HepG2 (cell line): Measurements from ENCODE around the gene GPATCH4. TPM values are rescaled to one million over a fixed set of nuclear protein-coding genes. Genes with fewer than 3 reads are reported as not detected.

Source experiments
- CCDC6 ChIP-seq: sonication (generic); formaldehyde crosslinking; IDR thresholded peaks from 2 replicates; pipeline ENCODE4 v1.8.1; 2022; ENCODE audit warnings: mild to moderate bottlenecking, missing genetic modification reagents, moderate library complexity
- CEBPZ ChIP-seq: IDR thresholded peaks from 2 replicates; pipeline ENCODE4 v1.6.1; 2012; ENCODE audit warnings: low read length, improper control_type of control experiment
- HNRNPH1 ChIP-seq: fragments of 200-400 bp; formaldehyde crosslinking; optimal IDR thresholded peaks from 2 replicates; pipeline ENCODE3; 2017; ENCODE audit warnings: mild to moderate bottlenecking, low read depth, low read length
- HNRNPK ChIP-seq: fragments of 200-400 bp; formaldehyde crosslinking; IDR thresholded peaks from 2 replicates; pipeline ENCODE4 v1.6.1; 2018; ENCODE audit warnings: low read length, low read depth, moderate library complexity, mild to moderate bottlenecking; ENCODE audit not compliant: poor library complexity, severe bottlenecking
- HNRNPUL1 ChIP-seq: fragments of 200-400 bp; formaldehyde crosslinking; IDR thresholded peaks from 2 replicates; pipeline ENCODE4 v1.6.1; 2017; ENCODE audit warnings: low read depth, mild to moderate bottlenecking, low read length, moderate library complexity
- IKZF5 ChIP-seq: IDR thresholded peaks from 2 replicates; pipeline ENCODE4 v1.6.1; 2018; ENCODE audit warnings: missing genetic modification reagents, mild to moderate bottlenecking, missing compliant biosample characterization
- JUND ChIP-seq: sonication (generic); formaldehyde crosslinking; IDR thresholded peaks from 2 replicates; pipeline ENCODE4 v1.8.0; 2022; ENCODE audit warnings: mild to moderate bottlenecking, missing genetic modification reagents
- MED1 ChIP-seq: sonication (generic); formaldehyde crosslinking; IDR thresholded peaks from 2 replicates; pipeline ENCODE4 v1.4.0; 2020; ENCODE audit warnings: missing genetic modification reagents
- MLX ChIP-seq: IDR thresholded peaks from 2 replicates; pipeline ENCODE4 v1.6.1; 2016
- NFE2L1 ChIP-seq: sonication (generic); formaldehyde crosslinking; IDR thresholded peaks from 2 replicates; pipeline ENCODE4 v1.4.0; 2020; ENCODE audit warnings: missing genetic modification reagents, mild to moderate bottlenecking, borderline replicate concordance
- TIGD3 ChIP-seq: sonication (generic); formaldehyde crosslinking; IDR thresholded peaks from 2 replicates; pipeline ENCODE4 v1.5.1; 2020; ENCODE audit warnings: mild to moderate bottlenecking, missing genetic modification reagents, borderline replicate concordance
- YY1 ChIP-seq: IDR thresholded peaks from 2 replicates; pipeline ENCODE4 v1.6.1; 2011; ENCODE audit warnings: low read length, low read depth, moderate library complexity, mild to moderate bottlenecking; ENCODE audit not compliant: insufficient read depth, insufficient replicate concordance
- ZBTB1 ChIP-seq: sonication (generic); formaldehyde crosslinking; IDR thresholded peaks from 2 replicates; pipeline ENCODE4 v1.4.0; 2020; ENCODE audit warnings: missing genetic modification reagents, borderline replicate concordance
- ZBTB2 ChIP-seq: sonication (generic); formaldehyde crosslinking; IDR thresholded peaks from 2 replicates; pipeline ENCODE4 v1.8.0; 2022; ENCODE audit warnings: low read depth, missing genetic modification reagents
- ZFP41 ChIP-seq: sonication (generic); formaldehyde crosslinking; IDR thresholded peaks from 2 replicates; pipeline ENCODE4 v1.4.0; 2020; ENCODE audit warnings: mild to moderate bottlenecking, missing genetic modification reagents, borderline replicate concordance
- ZNF160 ChIP-seq: sonication (generic); formaldehyde crosslinking; IDR thresholded peaks from 2 replicates; pipeline ENCODE4 v1.8.0; 2022; ENCODE audit warnings: mild to moderate bottlenecking, inconsistent platforms, missing genetic modification reagents
- ZNF230 ChIP-seq: sonication (generic); formaldehyde crosslinking; IDR thresholded peaks from 2 replicates; pipeline ENCODE4 v1.4.0; 2020; ENCODE audit warnings: mild to moderate bottlenecking, missing genetic modification reagents
- ZNF674 ChIP-seq: sonication (generic); formaldehyde crosslinking; IDR thresholded peaks from 2 replicates; pipeline ENCODE4 v1.5.0; 2020; ENCODE audit warnings: low read depth, mild to moderate bottlenecking, missing genetic modification reagents
- ZNF713 ChIP-seq: sonication (generic); formaldehyde crosslinking; IDR thresholded peaks from 2 replicates; pipeline ENCODE4 v1.4.0; 2020; ENCODE audit warnings: mild to moderate bottlenecking, missing genetic modification reagents
- ZNF724P ChIP-seq: sonication (generic); formaldehyde crosslinking; IDR thresholded peaks from 2 replicates; pipeline ENCODE4 v1.8.0; 2022; ENCODE audit warnings: missing genetic modification reagents, borderline replicate concordance
- ZNF891 ChIP-seq: sonication (generic); formaldehyde crosslinking; IDR thresholded peaks from 2 replicates; pipeline ENCODE4 v1.5.0; 2020; ENCODE audit warnings: mild to moderate bottlenecking, missing genetic modification reagents
- polyA plus RNA-seq, 8 experiments: library from polyadenylated mRNA; depleted of rRNA in 3 of 8; stranded (reverse) in 7 of 8; unstranded in 1 of 8; fragments of >200 nt; fragmentation: Illumina TruSeq in 4 of 8; extraction: Trizol in 4 of 8; gene quantifications; 2 replicates each; pipeline versions ENCODE4 v1.2.1 to v1.2.3, GENCODE V29; 2011 to 2016; ENCODE audit warnings: low read depth in 4 of 8, missing spikeins in 1 of 8, mixed read lengths in 1 of 8; ENCODE audit not compliant: insufficient read depth in 1 of 8
- total RNA-seq, 5 experiments: library from RNA; depleted of rRNA; stranded (reverse); fragments of >200 nt; fragmentation: Illumina TruSeq; extraction: Trizol; gene quantifications; 2 replicates each; pipeline ENCODE4 v1.2.3, GENCODE V29; 2016; ENCODE audit warnings: low read depth in 1 of 5

The GPATCH4 gene
- total and polyA plus RNA-seq, 2 of the 13 experiments (the other 11 are each of a cell fraction or from before 2014, with no cell fraction given), result 19.2 to 37.9 TPM

GRCh38 chr1:156571919-156572662 is 29.2 kb downstream of the GPATCH4 start, which contains the start of gene IQGAP3 (continued):
- TF ChIP-seq YY1, result peak; percentile 64
- no peak for TF ChIP-seq ZNF230 (CRISPR knock-in tag)
- TF ChIP-seq ZBTB1 (CRISPR knock-in tag), result no peak
- TF ChIP-seq ZFP41 (CRISPR knock-in tag), result 0 out of 2 replicates have a peak, but pooled peaks have one; percentile 42
- no peak for TF ChIP-seq ZNF724P (CRISPR knock-in tag)
- no peak for TF ChIP-seq ZNF160 (CRISPR knock-in tag)
- TF ChIP-seq HNRNPH1, result no peak
- peak; percentile 73; the same call in 1 of the 2 replicates for TF ChIP-seq ZNF891 (CRISPR knock-in tag)
- TF ChIP-seq ZBTB2 (CRISPR knock-in tag), result no peak
- no peak for TF ChIP-seq JUND
- TF ChIP-seq NFE2L1 (CRISPR knock-in tag), result no peak
- no peak for TF ChIP-seq TIGD3
- no peak for TF ChIP-seq HNRNPUL1
- TF ChIP-seq MED1 (CRISPR knock-in tag), result no peak
- TF ChIP-seq CCDC6, result peak; percentile 36; the same call in 1 of the 2 replicates
- peak; percentile 55; the same call in 1 of the 2 replicates for TF ChIP-seq IKZF5 (CRISPR knock-in tag)
- no peak for TF ChIP-seq MLX
- TF ChIP-seq HNRNPK, result no peak
- TF ChIP-seq CEBPZ, result no peak
- TF ChIP-seq ZNF713 (CRISPR knock-in tag), result no peak
- no peak for TF ChIP-seq ZNF674 (CRISPR knock-in tag)
